Nephron (organoid): ENCODE measurements around the gene ZNF629.
A peak's percentile ranks its signal among the peaks of the same experiment; 100 is the strongest.

Experiments
- H3K27ac Mint-ChIP-seq, 3 experiments: 2 replicates each; pipeline ENCODE4 v1.8.0; 2020; ENCODE audit warnings: mixed read lengths in 3 of 3, mild to moderate bottlenecking in 2 of 3, moderate library complexity in 1 of 3
- H3K27me3 Mint-ChIP-seq: 2 replicates; pipeline ENCODE4 v1.8.0; 2021; ENCODE audit warnings: low read depth, mild to moderate bottlenecking, moderate library complexity, mixed read lengths
- H3K36me3 Mint-ChIP-seq: 2 replicates; pipeline ENCODE4 v1.8.0; 2020; ENCODE audit warnings: low read depth, mixed read lengths
- H3K4me1 Mint-ChIP-seq: 2 replicates; pipeline ENCODE4 v1.8.0; 2020; ENCODE audit warnings: mixed read lengths
- H3K4me3 Mint-ChIP-seq, 3 experiments: 2 replicates each; pipeline ENCODE4 v1.8.0; 2020; ENCODE audit warnings: mild to moderate bottlenecking in 3 of 3, mixed read lengths in 3 of 3, moderate library complexity in 2 of 3
- H3K9me3 Mint-ChIP-seq: 2 replicates; pipeline ENCODE4 v1.8.0; 2020; ENCODE audit warnings: mixed read lengths
- TF ChIP-seq, protein P1 (sequence below), 3 experiments: fragments of 200-600 bp; sonication (generic); IDR thresholded peaks; one replicate each; pipeline ENCODE4 v1.5.0; 2021; ENCODE audit warnings: antibody characterized with exemption in 3 of 3; ENCODE audit not compliant: unreplicated experiment in 3 of 3

The ZNF629 gene

GRCh38 chr16:30744183-30744582 is 42.8 kb downstream of the ZNF629 start:
- H3K4me3 Mint-ChIP-seq: no peak overlapping the region
- H3K9me3 Mint-ChIP-seq: no peaks in the 10 kb centered on the region
- no peak overlapping the region for H3K27ac Mint-ChIP-seq
- peaks cover 34% of the 10 kb centered on the region for H3K36me3 Mint-ChIP-seq
- H3K27me3 Mint-ChIP-seq: no peaks in the 10 kb centered on the region
- TF ChIP-seq, protein P1, sequence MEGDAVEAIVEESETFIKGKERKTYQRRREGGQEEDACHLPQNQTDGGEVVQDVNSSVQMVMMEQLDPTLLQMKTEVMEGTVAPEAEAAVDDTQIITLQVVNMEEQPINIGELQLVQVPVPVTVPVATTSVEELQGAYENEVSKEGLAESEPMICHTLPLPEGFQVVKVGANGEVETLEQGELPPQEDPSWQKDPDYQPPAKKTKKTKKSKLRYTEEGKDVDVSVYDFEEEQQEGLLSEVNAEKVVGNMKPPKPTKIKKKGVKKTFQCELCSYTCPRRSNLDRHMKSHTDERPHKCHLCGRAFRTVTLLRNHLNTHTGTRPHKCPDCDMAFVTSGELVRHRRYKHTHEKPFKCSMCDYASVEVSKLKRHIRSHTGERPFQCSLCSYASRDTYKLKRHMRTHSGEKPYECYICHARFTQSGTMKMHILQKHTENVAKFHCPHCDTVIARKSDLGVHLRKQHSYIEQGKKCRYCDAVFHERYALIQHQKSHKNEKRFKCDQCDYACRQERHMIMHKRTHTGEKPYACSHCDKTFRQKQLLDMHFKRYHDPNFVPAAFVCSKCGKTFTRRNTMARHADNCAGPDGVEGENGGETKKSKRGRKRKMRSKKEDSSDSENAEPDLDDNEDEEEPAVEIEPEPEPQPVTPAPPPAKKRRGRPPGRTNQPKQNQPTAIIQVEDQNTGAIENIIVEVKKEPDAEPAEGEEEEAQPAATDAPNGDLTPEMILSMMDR (IDR thresholded peaks at IDR 0.05; ENCODE audit: unreplicated experiment in 3 of 3): no peak
- H3K4me1 Mint-ChIP-seq: peaks cover 7% of the 10 kb centered on the region

GRCh38 chr16:30743716-30744115 is 43.3 kb downstream of the ZNF629 start:
- Mint-ChIP-seq H3K9me3 (no peaks in the 10 kb centered on the region), H3K27me3 (no peaks in the 10 kb centered on the region), H3K4me3 (no peak overlapping the region), H3K4me1 (peaks cover 7% of the 10 kb centered on the region), H3K36me3 (peaks cover 34% of the 10 kb centered on the region), H3K27ac (no peak overlapping the region)
- TF ChIP-seq, protein P1 (IDR thresholded peaks at IDR 0.05; ENCODE audit: unreplicated experiment in 3 of 3): no peak

GRCh38 chr16:30741461-30741914 is 45.5 kb downstream of the ZNF629 start:
- H3K27ac Mint-ChIP-seq: peak overlapping the region in 2 of 3 experiments; percentile 24 to 34
- H3K4me1 Mint-ChIP-seq: peaks cover 7% of the 10 kb centered on the region
- TF ChIP-seq, protein P1 (IDR thresholded peaks at IDR 0.05; ENCODE audit: unreplicated experiment in 3 of 3): no peak
- H3K4me3 Mint-ChIP-seq: no peak overlapping the region
- H3K27me3 Mint-ChIP-seq: no peaks in the 10 kb centered on the region
- H3K36me3 Mint-ChIP-seq: peaks cover 42% of the 10 kb centered on the region
- H3K9me3 Mint-ChIP-seq: no peaks in the 10 kb centered on the region

- Mint-ChIP-seq H3K36me3 (peaks cover 48% of the 10 kb centered on the region), H3K27me3 (no peaks in the 10 kb centered on the region), H3K4me1 (peaks cover 7% of the 10 kb centered on the region), H3K27ac (peak overlapping the region in 2 of 3 experiments; percentile 24 to 58), H3K9me3 (no peaks in the 10 kb centered on the region), H3K4me3 (no peak overlapping the region)
- TF ChIP-seq, protein P1 (IDR thresholded peaks at IDR 0.05; ENCODE audit: unreplicated experiment in 3 of 3): no peak
Measured at GRCh38 chr16:30740364-30741251, 46.4 kb downstream of the ZNF629 start.

GRCh38 chr16:30738984-30739951 is 47.7 kb downstream of the ZNF629 start:
- peaks cover 54% of the 10 kb centered on the region for H3K36me3 Mint-ChIP-seq
- H3K4me1 Mint-ChIP-seq: peaks cover 7% of the 10 kb centered on the region
- H3K4me3 Mint-ChIP-seq: no peak overlapping the region
- H3K9me3 Mint-ChIP-seq: no peaks in the 10 kb centered on the region
- TF ChIP-seq, protein P1 (IDR thresholded peaks at IDR 0.05; ENCODE audit: unreplicated experiment in 3 of 3): no peak
- no peaks in the 10 kb centered on the region for H3K27me3 Mint-ChIP-seq
- no peak overlapping the region for H3K27ac Mint-ChIP-seq
